Epithelial cell of esophagus (primary cell): ENCODE measurements around the gene ZEB2.

Experiments
- DNase-seq: peaks from one replicate; pipeline ENCODE4 v3.0.0; 2010; ENCODE audit warnings: low read depth
- H3K4me3 ChIP-seq: 2 replicates; pipeline ENCODE4 v1.5.1; 2011; ENCODE audit warnings: mild to moderate bottlenecking, low read length, control low read depth
- TF ChIP-seq, protein P1 (sequence below): IDR thresholded peaks from 2 replicates; pipeline ENCODE4 v1.5.1; 2011; ENCODE audit warnings: low read depth, mild to moderate bottlenecking, low read length, control low read depth, inconsistent platforms; ENCODE audit not compliant: insufficient read depth; ENCODE audit errors: missing control alignments

Gene ZEB2

DNA sequence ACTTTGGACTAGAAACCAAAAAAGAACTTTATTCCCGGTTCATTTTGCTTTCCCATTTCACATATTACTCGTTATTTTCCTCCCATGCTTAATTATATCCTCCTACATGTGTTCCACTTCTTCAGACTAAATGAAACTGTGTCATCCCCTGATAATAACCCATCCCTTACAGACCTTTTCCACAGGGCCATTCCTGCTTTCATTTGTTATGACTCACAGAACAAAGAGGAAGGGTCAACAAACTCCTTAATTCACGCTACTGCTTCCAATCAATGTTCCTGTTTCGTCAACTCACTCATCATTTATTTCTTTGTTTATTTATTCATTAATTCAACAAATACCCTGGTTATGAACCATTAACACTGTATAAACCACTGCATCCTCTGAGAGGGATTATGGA lies 104.5 kb downstream of the ZEB2 start:
- no peak overlapping the region for H3K4me3 ChIP-seq
- TF ChIP-seq, protein P1, sequence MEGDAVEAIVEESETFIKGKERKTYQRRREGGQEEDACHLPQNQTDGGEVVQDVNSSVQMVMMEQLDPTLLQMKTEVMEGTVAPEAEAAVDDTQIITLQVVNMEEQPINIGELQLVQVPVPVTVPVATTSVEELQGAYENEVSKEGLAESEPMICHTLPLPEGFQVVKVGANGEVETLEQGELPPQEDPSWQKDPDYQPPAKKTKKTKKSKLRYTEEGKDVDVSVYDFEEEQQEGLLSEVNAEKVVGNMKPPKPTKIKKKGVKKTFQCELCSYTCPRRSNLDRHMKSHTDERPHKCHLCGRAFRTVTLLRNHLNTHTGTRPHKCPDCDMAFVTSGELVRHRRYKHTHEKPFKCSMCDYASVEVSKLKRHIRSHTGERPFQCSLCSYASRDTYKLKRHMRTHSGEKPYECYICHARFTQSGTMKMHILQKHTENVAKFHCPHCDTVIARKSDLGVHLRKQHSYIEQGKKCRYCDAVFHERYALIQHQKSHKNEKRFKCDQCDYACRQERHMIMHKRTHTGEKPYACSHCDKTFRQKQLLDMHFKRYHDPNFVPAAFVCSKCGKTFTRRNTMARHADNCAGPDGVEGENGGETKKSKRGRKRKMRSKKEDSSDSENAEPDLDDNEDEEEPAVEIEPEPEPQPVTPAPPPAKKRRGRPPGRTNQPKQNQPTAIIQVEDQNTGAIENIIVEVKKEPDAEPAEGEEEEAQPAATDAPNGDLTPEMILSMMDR = no peak
- no peak for DNase-seq

DNA sequence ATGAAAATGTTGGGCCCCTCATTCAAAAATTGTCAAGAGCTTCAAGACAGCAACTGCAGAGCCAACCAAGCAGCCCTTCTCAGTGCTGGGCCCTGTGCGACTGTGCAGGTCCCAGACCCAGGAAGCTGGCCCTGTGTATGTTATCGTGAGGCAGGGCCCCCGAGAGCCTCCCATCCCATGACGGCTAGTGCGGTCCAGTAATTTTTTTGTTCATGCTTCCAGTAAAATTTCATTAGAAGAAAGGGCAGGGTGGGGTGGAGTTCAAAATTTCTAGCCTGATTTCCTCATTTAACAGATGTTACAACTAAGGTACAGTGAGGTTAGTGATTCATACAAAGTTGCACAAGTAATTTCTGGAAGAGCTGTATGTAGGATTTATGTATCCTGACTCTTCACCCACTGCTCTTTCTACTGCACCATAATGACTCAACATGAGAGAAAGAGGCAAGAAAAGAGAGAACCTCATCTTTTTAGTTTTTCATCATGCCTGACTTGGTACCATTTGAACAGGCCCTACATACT lies 105.5 kb downstream of the ZEB2 start:
- peak; percentile 92 for DNase-seq
- TF ChIP-seq, protein P1 = no peak
- H3K4me3 ChIP-seq = no peak overlapping the region

DNA sequence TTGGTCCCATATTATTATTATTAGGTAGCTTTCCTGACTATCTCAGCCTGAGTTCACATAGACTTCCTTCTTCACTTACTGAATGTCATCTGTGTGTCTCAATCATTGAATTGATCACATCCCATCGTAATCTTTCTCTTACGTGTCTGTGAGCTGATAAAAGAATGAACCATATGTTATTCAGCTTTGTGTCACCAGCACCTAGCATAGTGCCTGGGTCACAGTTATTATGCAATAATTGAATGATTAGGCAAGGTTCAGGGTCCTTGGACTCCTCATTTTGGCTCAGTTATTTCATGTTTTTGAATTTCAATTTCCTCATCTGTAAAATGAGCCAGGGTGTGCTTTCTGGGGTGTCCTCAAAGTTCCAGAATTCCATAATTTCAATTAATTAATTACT lies 107.2 kb downstream of the ZEB2 start:
- no peak overlapping the region for H3K4me3 ChIP-seq
- DNase-seq = no peak
- TF ChIP-seq, protein P1 = no peak

DNA sequence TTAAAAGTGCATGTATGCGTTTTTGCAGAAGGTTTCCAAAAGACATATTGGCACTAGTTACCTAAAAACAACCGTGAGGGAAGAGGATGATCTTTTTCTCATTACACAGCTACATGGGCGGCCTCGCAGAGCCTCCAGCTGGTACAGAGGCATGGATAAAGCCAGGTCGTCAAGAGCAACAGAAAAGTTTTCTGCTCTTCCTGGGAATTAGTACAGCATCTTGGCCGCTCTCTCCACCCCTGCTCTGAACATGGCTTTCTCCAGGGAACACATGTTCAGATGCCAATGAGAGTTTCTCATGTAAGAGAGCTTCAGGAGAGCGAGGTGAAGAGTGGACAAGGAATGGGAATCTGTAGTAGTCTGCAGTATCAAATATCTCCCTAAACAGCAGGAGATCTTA lies 108.4 kb downstream of the ZEB2 start:
- no peak overlapping the region for H3K4me3 ChIP-seq
- DNase-seq = no peak
- TF ChIP-seq, protein P1 = no peak

DNA sequence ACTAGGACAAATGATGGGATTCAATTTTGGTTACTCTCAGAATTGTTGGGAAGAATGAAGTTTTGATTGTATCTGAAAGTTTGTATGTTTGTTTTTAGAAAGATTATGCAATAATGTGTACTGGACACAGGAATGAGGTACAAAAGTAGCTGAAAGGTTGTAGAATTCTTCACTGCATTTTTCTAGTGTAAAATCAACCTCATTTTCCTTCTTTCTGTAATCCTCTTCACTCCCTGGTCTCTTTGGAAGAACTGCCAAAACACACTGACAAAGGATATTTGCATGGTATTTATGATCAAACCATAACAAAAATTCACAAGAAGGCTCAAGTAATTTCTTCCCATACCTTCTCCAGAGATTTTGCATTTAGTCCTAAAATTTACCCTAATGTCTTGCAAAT lies 110.7 kb downstream of the ZEB2 start:
- TF ChIP-seq, protein P1 = no peak
- no peak for DNase-seq
- no peak overlapping the region for H3K4me3 ChIP-seq

DNA sequence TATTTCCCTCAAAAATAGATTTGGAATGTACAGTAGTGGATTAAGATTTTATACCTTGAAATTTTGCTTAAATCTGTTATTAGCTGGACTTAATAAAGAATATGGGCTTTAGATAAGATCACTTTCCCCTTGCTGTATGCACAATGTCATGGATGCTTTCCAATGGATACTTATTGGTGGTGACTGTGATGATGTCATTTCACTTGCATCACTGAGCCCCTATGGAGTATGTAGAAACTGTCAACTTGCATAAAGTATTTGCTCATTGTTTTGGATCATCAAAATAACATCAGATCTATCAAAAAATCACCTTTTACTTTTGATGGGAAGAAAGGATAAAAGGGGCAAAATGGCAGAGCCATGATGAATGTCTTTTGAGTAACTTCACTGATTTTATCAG lies 112.7 kb downstream of the ZEB2 start:
- TF ChIP-seq, protein P1 = no peak
- H3K4me3 ChIP-seq = no peak overlapping the region
- DNase-seq = no peak

DNA sequence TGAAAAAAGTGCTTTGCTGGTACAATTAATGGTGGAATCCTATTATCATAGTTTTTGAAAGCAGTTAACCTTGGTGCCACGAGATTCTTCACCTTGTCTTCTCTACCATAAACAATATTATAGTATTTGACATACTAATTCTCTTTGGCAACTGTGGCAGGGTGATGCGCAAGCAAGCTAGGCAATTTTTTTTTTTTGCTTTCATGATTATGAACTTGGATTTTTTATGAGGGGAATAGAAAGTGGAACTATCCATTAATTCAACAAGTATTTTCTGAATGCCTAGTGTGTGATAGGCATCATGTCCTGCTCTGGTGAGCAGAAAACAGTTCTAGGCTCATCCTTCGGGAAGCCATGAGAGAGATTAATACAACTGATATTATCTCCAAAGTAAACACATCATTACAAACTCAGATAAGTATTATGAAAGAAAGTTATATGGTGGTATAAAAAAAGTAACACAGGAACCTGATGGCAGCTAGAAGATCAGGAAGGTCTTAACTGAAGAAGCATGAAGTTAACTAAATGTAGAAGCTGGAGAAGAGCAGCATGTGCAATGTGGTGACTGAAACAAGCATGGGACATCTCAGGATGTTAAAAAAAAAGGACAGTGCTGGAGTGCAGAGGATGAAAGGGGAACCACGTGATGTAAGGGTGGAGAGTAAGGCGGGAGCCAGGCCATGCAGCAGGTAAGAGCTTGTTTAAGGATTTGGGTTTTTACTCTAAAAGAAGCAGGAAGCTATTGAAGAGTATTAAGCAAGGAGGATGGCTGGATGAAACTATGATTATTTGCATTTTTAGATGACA lies 113.7 kb downstream of the ZEB2 start:
- DNase-seq = no peak
- no peak overlapping the region for H3K4me3 ChIP-seq
- TF ChIP-seq, protein P1 = no peak
